ENCODE data around the gene C4orf54.

C4orf54 gene

GRCh38 chr4:99657798-99658197 is at the start of gene C4orf54:
TSS of gene C4orf54 (minus strand) at chr4:99657828. CDS start at chr4:99654648, 3,180 bp downstream.
- no peaks in the 10 kb centered on the region for H3K9me3 ChIP-seq (ENCODE audit: control insufficient read depth in 1 of 2, low read length in 2 of 2)
- H3K36me3 ChIP-seq (ENCODE audit: control insufficient read depth in 1 of 2, insufficient read depth in 2 of 2, low read length in 2 of 2): no peaks in the 10 kb centered on the region
- no peaks in the 10 kb centered on the region for H3K4me1 ChIP-seq (ENCODE audit: control insufficient read depth in 1 of 2, insufficient read depth in 2 of 2, low read length in 2 of 2)
- no peaks in the 10 kb centered on the region for H3K27me3 ChIP-seq (ENCODE audit: control insufficient read depth in 1 of 2, insufficient read depth in 2 of 2, low read length in 2 of 2)
- no peak within 1 kb of the TSS for H3K9ac ChIP-seq (ENCODE audit: low read depth in 1 of 2, low read length in 2 of 2)
- H3K4me3 ChIP-seq (ENCODE audit: low read depth in 1 of 2, low read length in 2 of 2): no peak within 1 kb of the TSS
- H3K27ac ChIP-seq (ENCODE audit: low read depth, low read length): no peak within 1 kb of the TSS

GRCh38 chr4:99705891-99706290 is 48.3 kb upstream of the C4orf54 start:
- no peaks in the 10 kb centered on the region for H3K27me3 ChIP-seq (ENCODE audit: control insufficient read depth in 1 of 2, insufficient read depth in 2 of 2, low read length in 2 of 2)
- H3K27ac ChIP-seq (ENCODE audit: low read depth, low read length): no peak overlapping the region
- H3K36me3 ChIP-seq (ENCODE audit: control insufficient read depth in 1 of 2, insufficient read depth in 2 of 2, low read length in 2 of 2): no peaks in the 10 kb centered on the region
- H3K4me3 ChIP-seq (ENCODE audit: low read depth in 1 of 2, low read length in 2 of 2): no peak overlapping the region
- no peaks in the 10 kb centered on the region for H3K4me1 ChIP-seq (ENCODE audit: control insufficient read depth in 1 of 2, insufficient read depth in 2 of 2, low read length in 2 of 2)
- H3K9ac ChIP-seq (ENCODE audit: low read depth in 1 of 2, low read length in 2 of 2): no peak overlapping the region
- no peaks in the 10 kb centered on the region for H3K9me3 ChIP-seq (ENCODE audit: control insufficient read depth in 1 of 2, low read length in 2 of 2)

GRCh38 chr4:99696801-99697200 is 39.2 kb upstream of the C4orf54 start:
- Histone ChIP-seq H3K4me3 (ENCODE audit: low read depth in 1 of 2, low read length in 2 of 2) (no peak overlapping the region), H3K9me3 (ENCODE audit: control insufficient read depth in 1 of 2, low read length in 2 of 2) (peaks cover 0 to under 1% of the 10 kb centered on the region in 2 donors), H3K36me3 (ENCODE audit: control insufficient read depth in 1 of 2, insufficient read depth in 2 of 2, low read length in 2 of 2) (no peaks in the 10 kb centered on the region), H3K4me1 (ENCODE audit: control insufficient read depth in 1 of 2, insufficient read depth in 2 of 2, low read length in 2 of 2) (no peaks in the 10 kb centered on the region), H3K27me3 (ENCODE audit: control insufficient read depth in 1 of 2, insufficient read depth in 2 of 2, low read length in 2 of 2) (no peaks in the 10 kb centered on the region), H3K27ac (ENCODE audit: low read depth, low read length) (no peak overlapping the region), H3K9ac (ENCODE audit: low read depth in 1 of 2, low read length in 2 of 2) (no peak overlapping the region)

GRCh38 chr4:99693140-99693539 is 35.5 kb upstream of the C4orf54 start:
- H3K4me3 ChIP-seq (ENCODE audit: low read depth in 1 of 2, low read length in 2 of 2): no peak overlapping the region
- no peak overlapping the region for H3K27ac ChIP-seq (ENCODE audit: low read depth, low read length)
- peaks cover 0 to 2% of the 10 kb centered on the region in 2 donors for H3K9me3 ChIP-seq (ENCODE audit: control insufficient read depth in 1 of 2, low read length in 2 of 2)
- no peak overlapping the region for H3K9ac ChIP-seq (ENCODE audit: low read depth in 1 of 2, low read length in 2 of 2)
- no peaks in the 10 kb centered on the region for H3K27me3 ChIP-seq (ENCODE audit: control insufficient read depth in 1 of 2, insufficient read depth in 2 of 2, low read length in 2 of 2)
- no peaks in the 10 kb centered on the region for H3K36me3 ChIP-seq (ENCODE audit: control insufficient read depth in 1 of 2, insufficient read depth in 2 of 2, low read length in 2 of 2)
- no peaks in the 10 kb centered on the region for H3K4me1 ChIP-seq (ENCODE audit: control insufficient read depth in 1 of 2, insufficient read depth in 2 of 2, low read length in 2 of 2)

- Histone ChIP-seq H3K9me3 (ENCODE audit: control insufficient read depth in 1 of 2, low read length in 2 of 2) (peaks cover 0 to 2% of the 10 kb centered on the region in 2 donors), H3K27ac (ENCODE audit: low read depth, low read length) (no peak overlapping the region), H3K36me3 (ENCODE audit: control insufficient read depth in 1 of 2, insufficient read depth in 2 of 2, low read length in 2 of 2) (no peaks in the 10 kb centered on the region), H3K4me3 (ENCODE audit: low read depth in 1 of 2, low read length in 2 of 2) (no peak overlapping the region), H3K4me1 (ENCODE audit: control insufficient read depth in 1 of 2, insufficient read depth in 2 of 2, low read length in 2 of 2) (no peaks in the 10 kb centered on the region), H3K27me3 (ENCODE audit: control insufficient read depth in 1 of 2, insufficient read depth in 2 of 2, low read length in 2 of 2) (no peaks in the 10 kb centered on the region), H3K9ac (ENCODE audit: low read depth in 1 of 2, low read length in 2 of 2) (no peak overlapping the region)
These were observed 33.4 kb upstream of the C4orf54 start for GRCh38 chr4:99690990-99691389.

- H3K36me3 ChIP-seq (ENCODE audit: control insufficient read depth in 1 of 2, insufficient read depth in 2 of 2, low read length in 2 of 2): no peaks in the 10 kb centered on the region
- no peak overlapping the region for H3K4me3 ChIP-seq (ENCODE audit: low read depth in 1 of 2, low read length in 2 of 2)
- H3K9me3 ChIP-seq (ENCODE audit: control insufficient read depth in 1 of 2, low read length in 2 of 2): peaks cover 0 to 2% of the 10 kb centered on the region in 2 donors
- H3K27ac ChIP-seq (ENCODE audit: low read depth, low read length): no peak overlapping the region
- H3K4me1 ChIP-seq (ENCODE audit: control insufficient read depth in 1 of 2, insufficient read depth in 2 of 2, low read length in 2 of 2): no peaks in the 10 kb centered on the region
- H3K27me3 ChIP-seq (ENCODE audit: control insufficient read depth in 1 of 2, insufficient read depth in 2 of 2, low read length in 2 of 2): no peaks in the 10 kb centered on the region
- H3K9ac ChIP-seq (ENCODE audit: low read depth in 1 of 2, low read length in 2 of 2): no peak overlapping the region
These were observed 32.8 kb upstream of the C4orf54 start for GRCh38 chr4:99690472-99690871.

- H3K36me3 ChIP-seq (ENCODE audit: control insufficient read depth in 1 of 2, insufficient read depth in 2 of 2, low read length in 2 of 2): no peaks in the 10 kb centered on the region
- H3K27ac ChIP-seq (ENCODE audit: low read depth, low read length): no peak overlapping the region
- H3K9ac ChIP-seq (ENCODE audit: low read depth in 1 of 2, low read length in 2 of 2): no peak overlapping the region
- no peaks in the 10 kb centered on the region for H3K27me3 ChIP-seq (ENCODE audit: control insufficient read depth in 1 of 2, insufficient read depth in 2 of 2, low read length in 2 of 2)
- H3K4me1 ChIP-seq (ENCODE audit: control insufficient read depth in 1 of 2, insufficient read depth in 2 of 2, low read length in 2 of 2): no peaks in the 10 kb centered on the region
- peaks cover 0 to 2% of the 10 kb centered on the region in 2 donors for H3K9me3 ChIP-seq (ENCODE audit: control insufficient read depth in 1 of 2, low read length in 2 of 2)
- no peak overlapping the region for H3K4me3 ChIP-seq (ENCODE audit: low read depth in 1 of 2, low read length in 2 of 2)
These were observed 29.5 kb upstream of the C4orf54 start for GRCh38 chr4:99687120-99687519.

GRCh38 chr4:99685234-99685633 is 27.6 kb upstream of the C4orf54 start:
- no peaks in the 10 kb centered on the region for H3K36me3 ChIP-seq (ENCODE audit: control insufficient read depth in 1 of 2, insufficient read depth in 2 of 2, low read length in 2 of 2)
- H3K27ac ChIP-seq (ENCODE audit: low read depth, low read length): no peak overlapping the region
- H3K4me1 ChIP-seq (ENCODE audit: control insufficient read depth in 1 of 2, insufficient read depth in 2 of 2, low read length in 2 of 2): no peaks in the 10 kb centered on the region
- no peak overlapping the region for H3K4me3 ChIP-seq (ENCODE audit: low read depth in 1 of 2, low read length in 2 of 2)
- no peaks in the 10 kb centered on the region for H3K9me3 ChIP-seq (ENCODE audit: control insufficient read depth in 1 of 2, low read length in 2 of 2)
- H3K9ac ChIP-seq (ENCODE audit: low read depth in 1 of 2, low read length in 2 of 2): no peak overlapping the region
- no peaks in the 10 kb centered on the region for H3K27me3 ChIP-seq (ENCODE audit: control insufficient read depth in 1 of 2, insufficient read depth in 2 of 2, low read length in 2 of 2)

- H3K4me3 ChIP-seq (ENCODE audit: low read depth in 1 of 2, low read length in 2 of 2): no peak overlapping the region
- no peak overlapping the region for H3K9ac ChIP-seq (ENCODE audit: low read depth in 1 of 2, low read length in 2 of 2)
- no peak overlapping the region for H3K27ac ChIP-seq (ENCODE audit: low read depth, low read length)
- no peaks in the 10 kb centered on the region for H3K36me3 ChIP-seq (ENCODE audit: control insufficient read depth in 1 of 2, insufficient read depth in 2 of 2, low read length in 2 of 2)
- no peaks in the 10 kb centered on the region for H3K4me1 ChIP-seq (ENCODE audit: control insufficient read depth in 1 of 2, insufficient read depth in 2 of 2, low read length in 2 of 2)
- H3K27me3 ChIP-seq (ENCODE audit: control insufficient read depth in 1 of 2, insufficient read depth in 2 of 2, low read length in 2 of 2): no peaks in the 10 kb centered on the region
- no peaks in the 10 kb centered on the region for H3K9me3 ChIP-seq (ENCODE audit: control insufficient read depth in 1 of 2, low read length in 2 of 2)
These were observed 26.3 kb upstream of the C4orf54 start for GRCh38 chr4:99683895-99684294.

GRCh38 chr4:99679976-99680375 is 22.3 kb upstream of the C4orf54 start:
- Histone ChIP-seq H3K27me3 (ENCODE audit: control insufficient read depth in 1 of 2, insufficient read depth in 2 of 2, low read length in 2 of 2) (no peaks in the 10 kb centered on the region), H3K9me3 (ENCODE audit: control insufficient read depth in 1 of 2, low read length in 2 of 2) (no peaks in the 10 kb centered on the region), H3K27ac (ENCODE audit: low read depth, low read length) (no peak overlapping the region), H3K36me3 (ENCODE audit: control insufficient read depth in 1 of 2, insufficient read depth in 2 of 2, low read length in 2 of 2) (no peaks in the 10 kb centered on the region), H3K4me1 (ENCODE audit: control insufficient read depth in 1 of 2, insufficient read depth in 2 of 2, low read length in 2 of 2) (no peaks in the 10 kb centered on the region), H3K4me3 (ENCODE audit: low read depth in 1 of 2, low read length in 2 of 2) (no peak overlapping the region), H3K9ac (ENCODE audit: low read depth in 1 of 2, low read length in 2 of 2) (no peak overlapping the region)

GRCh38 chr4:99679204-99679603 is 21.6 kb upstream of the C4orf54 start:
- Histone ChIP-seq H3K27me3 (ENCODE audit: control insufficient read depth in 1 of 2, insufficient read depth in 2 of 2, low read length in 2 of 2) (no peaks in the 10 kb centered on the region), H3K36me3 (ENCODE audit: control insufficient read depth in 1 of 2, insufficient read depth in 2 of 2, low read length in 2 of 2) (no peaks in the 10 kb centered on the region), H3K4me3 (ENCODE audit: low read depth in 1 of 2, low read length in 2 of 2) (no peak overlapping the region), H3K4me1 (ENCODE audit: control insufficient read depth in 1 of 2, insufficient read depth in 2 of 2, low read length in 2 of 2) (no peaks in the 10 kb centered on the region), H3K9ac (ENCODE audit: low read depth in 1 of 2, low read length in 2 of 2) (no peak overlapping the region), H3K9me3 (ENCODE audit: control insufficient read depth in 1 of 2, low read length in 2 of 2) (no peaks in the 10 kb centered on the region), H3K27ac (ENCODE audit: low read depth, low read length) (no peak overlapping the region)
